Fibroblast of gingiva (primary cell): Measurements from ENCODE around the gene SPATA18.
A peak's percentile ranks its signal among the peaks of the same experiment; 100 is the strongest.
"Not testable (repeated sequence)": the region's sequence is repeated elsewhere in the genome, so short reads cannot be mapped to it uniquely, and the experiment has no call there.

Experiments
- DNase-seq: peaks from one replicate; pipeline ENCODE4 v3.0.0-alpha.2; 2011; ENCODE audit warnings: low read depth

The SPATA18 gene

DNA sequence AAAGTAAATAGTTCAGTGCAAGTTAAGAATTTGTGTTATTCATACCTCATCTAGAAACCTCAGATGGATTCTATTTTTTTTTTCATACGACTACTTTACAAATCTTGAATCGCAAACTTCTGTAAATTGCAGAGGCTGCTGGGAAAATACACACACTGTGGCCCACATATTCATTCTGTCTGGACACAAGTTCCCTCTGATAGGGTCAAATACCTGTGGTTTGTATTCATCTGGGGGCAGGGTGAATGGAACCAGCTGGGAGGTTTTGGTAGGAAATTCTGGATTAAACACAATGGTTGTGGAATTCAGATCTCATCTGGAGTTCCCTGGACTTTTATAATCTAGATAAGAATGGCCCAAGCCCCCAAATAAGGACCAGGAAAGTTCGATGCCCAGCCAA is 56.2 kb downstream of the SPATA18 start:
- DNase-seq, result peak; percentile 21

DNA sequence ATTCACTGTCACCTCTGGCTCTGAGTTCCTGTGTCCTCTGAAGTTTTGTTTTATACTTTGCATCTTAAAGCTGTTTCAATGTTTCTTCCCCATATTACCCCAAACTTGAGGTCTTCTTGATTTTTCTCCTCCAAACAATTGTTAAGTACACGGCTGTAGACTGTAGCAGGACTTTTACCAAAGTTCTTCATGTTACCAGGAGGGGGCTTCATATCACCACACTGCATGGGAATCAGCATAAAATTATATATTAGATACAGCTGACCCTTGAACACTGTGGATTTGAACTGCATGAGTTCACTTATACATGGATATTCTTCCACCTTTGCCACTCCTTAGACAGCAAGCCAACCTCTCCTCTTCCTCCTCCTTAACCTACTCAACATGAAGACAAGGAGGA is 56.6 kb downstream of the SPATA18 start:
- DNase-seq, result no peak

DNA sequence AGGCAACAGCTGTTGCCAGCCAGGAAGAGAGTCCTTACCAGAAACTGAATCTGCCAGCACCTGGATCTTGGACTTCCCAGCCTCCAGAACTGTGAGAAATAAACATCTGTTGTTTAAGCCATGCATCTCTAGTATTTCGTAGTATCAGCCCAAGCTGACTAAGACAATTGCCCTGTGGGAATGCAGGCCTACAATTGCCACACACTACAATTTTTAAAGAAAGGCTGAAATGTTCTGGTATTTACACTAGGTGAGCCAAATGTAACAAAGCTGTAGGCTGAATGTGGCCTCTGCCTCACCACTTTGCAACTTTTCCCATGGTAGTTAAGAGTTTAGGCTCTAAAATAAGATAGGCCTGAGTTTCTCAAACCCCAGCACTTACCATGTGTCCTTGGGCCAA is 59.1 kb downstream of the SPATA18 start:
- peak; percentile 81 for DNase-seq

DNA sequence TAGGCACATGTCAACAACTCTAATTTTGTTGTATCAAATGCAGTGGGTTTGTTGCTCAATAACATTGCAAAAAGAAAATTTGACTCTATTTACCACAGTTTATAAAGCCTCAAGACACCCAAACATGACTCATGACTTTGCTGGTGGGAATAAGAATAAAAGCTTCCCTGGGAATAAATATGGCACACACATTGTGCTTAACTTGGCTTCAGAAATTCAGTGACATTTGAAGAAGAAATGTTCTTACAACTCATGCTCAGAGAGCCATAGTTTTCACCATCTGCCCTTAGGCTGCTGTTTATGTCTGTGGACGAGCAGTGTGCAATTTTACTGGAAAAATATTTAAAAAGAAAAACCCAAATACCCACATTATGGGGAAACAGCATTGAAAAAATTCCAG is 60.9 kb downstream of the SPATA18 start:
- DNase-seq, result peak; percentile 85

DNA sequence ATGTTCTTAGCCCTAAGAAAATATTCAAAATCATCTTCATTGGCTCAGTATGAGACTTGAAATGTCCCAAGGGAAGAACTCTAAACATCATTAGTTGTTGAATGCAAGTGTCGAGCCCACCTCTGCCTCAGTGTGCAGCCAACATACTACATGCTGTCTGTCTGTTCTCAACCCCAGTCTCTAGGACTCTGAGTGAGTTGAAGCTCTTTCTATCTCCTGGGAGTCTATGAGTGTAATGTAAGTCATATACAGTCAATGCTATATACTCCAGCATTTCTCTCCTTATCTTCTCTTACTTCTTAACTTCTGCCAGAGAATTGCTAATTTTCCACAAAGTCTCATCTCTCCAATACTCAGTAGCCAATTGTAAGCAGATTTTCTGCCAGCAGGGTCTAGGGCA is 61.3 kb downstream of the SPATA18 start:
- no peak for DNase-seq

DNA sequence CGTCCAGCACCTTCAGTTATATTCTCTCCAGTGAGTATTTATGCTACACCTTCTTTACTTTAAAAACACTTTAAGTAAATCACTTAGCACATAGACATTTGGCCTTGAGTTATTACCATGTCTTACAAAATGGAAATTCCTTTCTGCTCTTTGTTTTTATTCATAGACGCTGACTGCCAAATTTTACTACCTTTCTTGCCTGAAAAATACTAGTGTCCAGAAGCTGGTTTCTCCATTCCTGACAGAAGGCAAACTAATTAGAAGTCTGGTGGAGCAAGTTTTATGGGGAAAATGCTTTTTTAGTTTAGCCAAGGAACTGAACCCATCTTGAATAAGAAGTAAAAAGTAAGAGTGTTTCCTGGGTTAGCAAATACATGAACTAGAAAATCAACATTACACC is 65.5 kb downstream of the SPATA18 start:
- no peak for DNase-seq

DNA sequence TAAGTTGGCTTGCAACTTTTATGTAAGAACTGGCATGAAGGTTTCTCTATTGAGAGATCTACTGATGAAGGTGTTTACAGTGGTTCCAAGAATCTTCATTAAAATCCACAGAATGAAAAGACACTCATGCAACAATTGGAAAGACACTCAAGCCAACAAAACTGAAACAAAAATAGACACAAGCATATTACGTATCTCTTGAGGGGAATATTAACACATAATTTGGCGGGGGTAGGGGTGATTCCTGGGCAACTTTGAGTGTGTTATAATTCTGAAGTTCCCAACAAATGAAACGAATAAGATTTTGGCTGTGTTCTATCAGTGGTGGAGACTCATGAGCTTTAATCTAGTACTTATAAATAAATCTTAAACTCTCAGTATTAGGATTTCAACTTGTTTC is 75.1 kb downstream of the SPATA18 start:
- no peak for DNase-seq

DNA sequence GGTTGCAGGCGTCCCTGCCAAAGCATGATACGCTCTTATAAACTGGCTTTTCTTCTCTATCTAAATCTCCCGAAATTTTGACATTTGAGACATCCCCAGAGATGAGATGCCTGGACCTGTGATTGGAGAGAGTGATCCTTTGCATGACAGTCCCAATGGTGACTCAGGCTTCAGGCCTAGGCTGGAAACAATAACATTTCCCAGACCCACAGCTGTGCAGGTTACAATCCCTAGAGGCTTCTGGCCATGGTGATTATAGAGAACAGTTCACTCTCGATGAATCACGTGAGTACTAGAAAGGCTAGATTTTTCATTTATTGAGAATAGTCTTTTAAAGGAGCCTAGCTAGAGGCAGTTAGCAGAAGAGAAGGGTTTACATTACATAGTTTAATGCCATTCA is 75.9 kb downstream of the SPATA18 start:
- DNase-seq, result peak; percentile 49

DNA sequence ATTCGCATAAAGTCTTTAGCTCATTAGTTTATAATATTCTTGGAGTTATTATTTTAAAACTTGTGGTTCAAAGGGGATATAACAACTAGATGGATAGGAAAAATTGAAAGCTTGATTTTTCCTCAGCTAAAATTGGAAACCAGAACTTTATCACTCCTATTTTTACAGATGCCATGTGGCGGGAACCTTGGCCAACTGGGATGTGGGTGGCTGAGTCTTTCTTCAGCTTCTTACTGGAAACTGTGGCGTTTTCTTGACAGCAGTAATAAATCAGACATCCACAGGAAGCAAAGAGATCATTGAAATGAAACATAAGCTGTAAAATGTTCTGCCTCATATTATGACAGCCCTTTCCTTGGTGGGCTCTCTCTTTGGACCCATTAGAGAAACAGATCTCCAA is 84.1 kb downstream of the SPATA18 start:
- DNase-seq, result no peak

DNA sequence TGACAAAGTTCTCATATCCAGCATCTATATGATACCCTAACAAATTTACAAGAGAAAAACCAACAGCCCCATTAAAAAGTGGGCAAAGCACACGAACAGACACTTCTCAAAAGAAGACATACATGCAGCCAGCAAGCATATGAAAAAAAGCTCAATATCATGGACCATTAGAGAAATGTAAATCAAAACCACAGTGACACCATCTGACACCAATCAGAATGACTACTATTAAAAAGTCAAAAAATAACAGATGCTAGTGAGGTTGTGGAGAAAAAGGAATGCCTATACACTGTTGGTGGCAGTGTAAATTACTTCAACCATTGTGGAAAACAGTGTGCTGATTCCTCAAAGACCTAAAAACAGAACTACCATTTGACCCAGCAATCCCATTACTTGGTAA is 86.0 kb downstream of the SPATA18 start:
- DNase-seq, result not testable (repeated sequence)

DNA sequence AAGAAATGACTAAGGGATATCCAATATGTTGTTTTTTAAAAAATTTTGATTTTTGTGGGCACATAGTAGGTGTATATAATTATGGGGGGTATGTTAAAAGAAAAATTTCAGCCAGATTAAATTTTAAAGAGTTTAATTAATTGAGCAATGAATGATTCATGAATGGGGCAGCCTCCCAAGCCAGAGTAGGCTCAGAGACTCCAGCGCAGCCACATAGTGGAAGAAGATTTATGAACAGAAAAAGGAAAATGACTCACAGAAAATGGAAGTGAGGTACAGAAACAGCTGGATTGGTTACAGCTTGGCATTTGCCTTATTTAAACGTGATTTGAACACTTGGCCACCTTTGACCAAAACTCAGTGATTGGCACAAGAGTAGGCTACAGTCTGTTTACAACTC is 91.7 kb downstream of the SPATA18 start:
- DNase-seq, result no peak

DNA sequence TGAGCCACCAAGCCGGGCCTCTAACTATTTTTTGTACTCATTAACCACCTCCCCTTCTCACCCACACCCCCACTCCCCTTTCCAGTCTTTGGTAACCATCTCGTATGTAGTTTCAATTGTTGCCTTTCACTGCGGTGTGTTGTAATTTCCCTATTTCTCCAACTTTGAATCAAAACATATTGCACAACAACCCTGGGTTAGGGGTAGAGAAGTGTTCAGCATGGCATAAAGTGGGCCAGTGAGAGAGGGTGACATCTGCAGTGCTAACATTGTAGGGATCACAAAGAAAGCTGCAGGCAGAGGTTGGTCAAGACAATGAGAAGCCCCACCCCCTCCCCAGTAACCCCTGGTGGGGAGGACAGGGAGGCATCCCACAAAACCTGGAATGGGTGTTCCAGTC is 92.7 kb downstream of the SPATA18 start:
- DNase-seq, result no peak

DNA sequence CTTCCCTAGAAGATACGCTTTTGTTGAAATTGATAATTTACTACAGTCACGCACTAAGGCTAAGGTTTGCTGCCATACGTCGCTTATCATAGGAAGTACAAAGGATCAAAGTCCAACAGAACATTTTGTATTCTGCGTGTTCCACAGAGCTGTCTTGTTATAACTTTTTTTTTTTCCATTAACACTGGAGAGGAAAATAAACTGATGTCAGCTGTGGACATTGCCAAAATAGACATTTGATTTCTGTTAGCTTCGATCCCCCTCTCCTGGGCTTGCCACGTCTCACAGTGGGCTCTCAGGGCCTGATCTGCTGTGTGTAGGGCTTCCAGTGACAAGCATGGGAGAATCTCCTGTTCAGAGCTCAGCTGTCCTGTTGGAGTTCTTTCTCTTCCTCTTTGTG is 93.3 kb downstream of the SPATA18 start:
- no peak for DNase-seq
